Activated naive CD4-positive, alpha-beta T cell treated with anti-CD3 and anti-CD28 coated beads, Interleukin-2, amount 50 U/mL, for 24 hours (primary cell): ENCODE data around the gene IFNAR1.
"Not testable (repeated sequence)": the region's sequence is repeated elsewhere in the genome, so short reads cannot be mapped to it uniquely, and the experiment has no call there.

ENCODE experiments used
- H3K27ac Mint-ChIP-seq: one replicate; pipeline ENCODE4 v1.8.0; 2021; ENCODE audit warnings: mild to moderate bottlenecking, mixed read lengths
- H3K27me3 Mint-ChIP-seq: one replicate; pipeline ENCODE4 v1.8.0; 2021; ENCODE audit warnings: mixed read lengths
- H3K36me3 Mint-ChIP-seq: one replicate; pipeline ENCODE4 v1.8.0; 2021; ENCODE audit warnings: mixed read lengths
- H3K4me1 Mint-ChIP-seq: one replicate; pipeline ENCODE4 v1.8.0; 2021; ENCODE audit warnings: mixed read lengths
- H3K4me3 Mint-ChIP-seq: one replicate; pipeline ENCODE4 v1.8.0; 2021; ENCODE audit warnings: mild to moderate bottlenecking, mixed read lengths
- H3K9me3 Mint-ChIP-seq: one replicate; pipeline ENCODE4 v1.8.0; 2021; ENCODE audit warnings: mixed read lengths

IFNAR1 gene

GRCh38 chr21:33374450-33375096 is 49.8 kb downstream of the IFNAR1 start:
- Mint-ChIP-seq H3K27me3 (no peaks in the 10 kb centered on the region), H3K27ac (no peak overlapping the region), H3K4me1 (peaks cover 25% of the 10 kb centered on the region), H3K9me3 (no peaks in the 10 kb centered on the region), H3K36me3 (no peaks in the 10 kb centered on the region), H3K4me3 (no peak overlapping the region)

GRCh38 chr21:33375101-33375644 is 50.4 kb downstream of the IFNAR1 start:
- Mint-ChIP-seq H3K36me3 (no peaks in the 10 kb centered on the region), H3K27me3 (no peaks in the 10 kb centered on the region), H3K9me3 (no peaks in the 10 kb centered on the region), H3K27ac (no peak overlapping the region), H3K4me3 (no peak overlapping the region), H3K4me1 (peaks cover 31% of the 10 kb centered on the region)

GRCh38 chr21:33377221-33377920 is 52.6 kb downstream of the IFNAR1 start:
- Mint-ChIP-seq H3K4me1 (peaks cover 53% of the 10 kb centered on the region), H3K36me3 (no peaks in the 10 kb centered on the region), H3K27me3 (no peaks in the 10 kb centered on the region), H3K27ac (peak overlapping the region; percentile 60), H3K4me3 (no peak overlapping the region), H3K9me3 (no peaks in the 10 kb centered on the region)

- Mint-ChIP-seq H3K4me3 (no peak overlapping the region), H3K4me1 (peaks cover 60% of the 10 kb centered on the region), H3K9me3 (no peaks in the 10 kb centered on the region), H3K27me3 (no peaks in the 10 kb centered on the region), H3K36me3 (no peaks in the 10 kb centered on the region), H3K27ac (no peak overlapping the region)
Measured at GRCh38 chr21:33378081-33378480, 53.3 kb downstream of the IFNAR1 start.

GRCh38 chr21:33379934-33380333 is 55.2 kb downstream of the IFNAR1 start:
- H3K27me3 Mint-ChIP-seq, H3K36me3 Mint-ChIP-seq, H3K9me3 Mint-ChIP-seq: not testable (repeated sequence)
- Mint-ChIP-seq H3K4me1 (peaks cover 71% of the 10 kb centered on the region), H3K27ac (peak overlapping the region; percentile 98), H3K4me3 (peak overlapping the region; percentile 84)

- Mint-ChIP-seq H3K27ac (peak overlapping the region; percentile 98), H3K36me3 (no peaks in the 10 kb centered on the region), H3K27me3 (no peaks in the 10 kb centered on the region), H3K4me3 (peak overlapping the region; percentile 84), H3K9me3 (no peaks in the 10 kb centered on the region), H3K4me1 (peaks cover 71% of the 10 kb centered on the region)
Measured at GRCh38 chr21:33380483-33380998, 55.8 kb downstream of the IFNAR1 start.

GRCh38 chr21:33381381-33381780 is 56.6 kb downstream of the IFNAR1 start:
- Mint-ChIP-seq H3K4me1 (peaks cover 73% of the 10 kb centered on the region), H3K4me3 (peak overlapping the region; percentile 84), H3K27ac (peak overlapping the region; percentile 98)
- H3K9me3 Mint-ChIP-seq, H3K27me3 Mint-ChIP-seq, H3K36me3 Mint-ChIP-seq: not testable (repeated sequence)

GRCh38 chr21:33383056-33383888 is 58.5 kb downstream of the IFNAR1 start:
- Mint-ChIP-seq H3K36me3 (no peaks in the 10 kb centered on the region), H3K4me3 (peak overlapping the region; percentile 83), H3K9me3 (no peaks in the 10 kb centered on the region), H3K4me1 (peaks cover 68% of the 10 kb centered on the region), H3K27ac (peak overlapping the region; percentile 94), H3K27me3 (no peaks in the 10 kb centered on the region)

- Mint-ChIP-seq H3K27me3 (no peaks in the 10 kb centered on the region), H3K36me3 (no peaks in the 10 kb centered on the region), H3K4me3 (peak overlapping the region; percentile 79), H3K9me3 (no peaks in the 10 kb centered on the region), H3K4me1 (peaks cover 58% of the 10 kb centered on the region), H3K27ac (peak overlapping the region; percentile 70)
Measured at GRCh38 chr21:33384841-33385331, 60.1 kb downstream of the IFNAR1 start.

- no peaks in the 10 kb centered on the region for H3K36me3 Mint-ChIP-seq
- H3K27ac Mint-ChIP-seq, result no peak overlapping the region
- H3K4me1 Mint-ChIP-seq, result peaks cover 44% of the 10 kb centered on the region
- H3K9me3 Mint-ChIP-seq, result no peaks in the 10 kb centered on the region
- no peak overlapping the region for H3K4me3 Mint-ChIP-seq
- H3K27me3 Mint-ChIP-seq, result no peaks in the 10 kb centered on the region
Measured at GRCh38 chr21:33386222-33386784, 61.5 kb downstream of the IFNAR1 start.

GRCh38 chr21:33387294-33387693 is 62.5 kb downstream of the IFNAR1 start:
- H3K4me3 Mint-ChIP-seq, result no peak overlapping the region

GRCh38 chr21:33388188-33388587 is 63.4 kb downstream of the IFNAR1 start:
- Mint-ChIP-seq H3K27me3 (no peaks in the 10 kb centered on the region), H3K9me3 (no peaks in the 10 kb centered on the region), H3K36me3 (no peaks in the 10 kb centered on the region), H3K4me3 (no peak overlapping the region), H3K27ac (peak overlapping the region; percentile 15), H3K4me1 (peaks cover 25% of the 10 kb centered on the region)

More at GRCh38 chr21:33387294-33387693, 62.5 kb downstream of the IFNAR1 start:
- Mint-ChIP-seq H3K27me3 (no peaks in the 10 kb centered on the region), H3K27ac (no peak overlapping the region), H3K36me3 (no peaks in the 10 kb centered on the region), H3K9me3 (no peaks in the 10 kb centered on the region), H3K4me1 (peaks cover 34% of the 10 kb centered on the region)

GRCh38 chr21:33390479-33390878 is 65.7 kb downstream of the IFNAR1 start:
- Mint-ChIP-seq H3K4me1 (peaks cover 2% of the 10 kb centered on the region), H3K9me3 (no peaks in the 10 kb centered on the region), H3K4me3 (no peak overlapping the region), H3K27me3 (no peaks in the 10 kb centered on the region), H3K36me3 (no peaks in the 10 kb centered on the region), H3K27ac (no peak overlapping the region)

- Mint-ChIP-seq H3K27me3 (no peaks in the 10 kb centered on the region), H3K27ac (no peak overlapping the region), H3K36me3 (no peaks in the 10 kb centered on the region), H3K4me3 (no peak overlapping the region), H3K9me3 (no peaks in the 10 kb centered on the region), H3K4me1 (no peaks in the 10 kb centered on the region)
Measured at GRCh38 chr21:33391656-33392055, 66.9 kb downstream of the IFNAR1 start.
